ENCODE measurements around the gene P2RX5.
"Not testable (repeated sequence)": the region's sequence is repeated elsewhere in the genome, so short reads cannot be mapped to it uniquely, and the experiment has no call there.

P2RX5 gene

GRCh38 chr17:3739422-3740124 lies 43.6 kb upstream of the P2RX5 start:
- peak overlapping the region; percentile 23 for H4K8ac ChIP-seq (ENCODE audit: low read depth, low read length)
- H3K9ac ChIP-seq (ENCODE audit: low read depth, low read length, poor library complexity) = no peak overlapping the region
- no peak overlapping the region for H2BK5ac ChIP-seq (ENCODE audit: low read length)
- no peaks in the 10 kb centered on the region for H3K36me3 ChIP-seq (replicated peaks in 1 of 2; ENCODE audit: control insufficient read depth in 2 of 2, insufficient read depth in 2 of 2, low read length in 2 of 2)
- no peak overlapping the region for H2BK12ac ChIP-seq (ENCODE audit: low read length)
- H3K23ac ChIP-seq (ENCODE audit: low read depth, low read length, poor library complexity) = no peak overlapping the region
- H3K4me3 ChIP-seq (ENCODE audit: low read length in 2 of 2) = no peak overlapping the region
- no peak overlapping the region for H3K14ac ChIP-seq (ENCODE audit: low read length)
- peaks cover 0 to 5% (median 0%) of the 10 kb centered on the region in 3 experiments for H3K27me3 ChIP-seq (ENCODE audit: control insufficient read depth in 3 of 3, insufficient read depth in 3 of 3, low read depth in 1 of 3, low read length in 3 of 3)
- no CpG with 5 or more reads among the region's 16 CpGs for WGBS, 2 donors (ENCODE audit: extremely low coverage in 2 of 2, insufficient read length in 2 of 2, insufficient replicate concordance in 1 of 2)
- H3K4me2 ChIP-seq (ENCODE audit: insufficient read depth, low read length, poor library complexity, severe bottlenecking) = no peak overlapping the region
- H2AK5ac ChIP-seq (ENCODE audit: low read depth, low read length) = no peak overlapping the region
- H3K4ac ChIP-seq (ENCODE audit: low read length) = no peak overlapping the region
- no peak overlapping the region for H3K18ac ChIP-seq (ENCODE audit: low read length)
- H3K9me3 ChIP-seq (replicated peaks in 1 of 2; ENCODE audit: control insufficient read depth in 2 of 2, insufficient read depth in 1 of 2, low read depth in 1 of 2, low read length in 2 of 2) = no peaks in the 10 kb centered on the region
- H2AFZ ChIP-seq (ENCODE audit: low read length) = peak overlapping the region; percentile 46
- no peak for DNase-seq (ENCODE audit: low spot score)
- no peaks in the 10 kb centered on the region for H3K79me1 ChIP-seq (ENCODE audit: low read depth, low read length)
- H2BK120ac ChIP-seq (ENCODE audit: low read depth, low read length) = no peak overlapping the region
- no peak overlapping the region for H3K27ac ChIP-seq (replicated peaks; ENCODE audit: low read length)
- H2BK15ac ChIP-seq (ENCODE audit: low read length) = no peak overlapping the region
- H3K4me1 ChIP-seq (ENCODE audit: control insufficient read depth in 2 of 2, insufficient read depth in 1 of 2, low read depth in 1 of 2, low read length in 2 of 2) = peaks cover 6 to 10% of the 10 kb centered on the region in 2 donors
- H4K91ac ChIP-seq (ENCODE audit: low read depth, low read length, poor library complexity) = no peak overlapping the region

- no CpG with 5 or more reads among the region's 16 CpGs for WGBS, 2 donors (ENCODE audit: extremely low coverage in 2 of 2, insufficient read length in 2 of 2, insufficient replicate concordance in 1 of 2)
- H3K9me3 ChIP-seq (replicated peaks in 1 of 2; ENCODE audit: control insufficient read depth in 2 of 2, insufficient read depth in 1 of 2, low read depth in 1 of 2, low read length in 2 of 2) = no peaks in the 10 kb centered on the region
- peaks cover 0 to 5% (median 0%) of the 10 kb centered on the region in 3 experiments for H3K27me3 ChIP-seq (ENCODE audit: control insufficient read depth in 3 of 3, insufficient read depth in 3 of 3, low read depth in 1 of 3, low read length in 3 of 3)
- no peak overlapping the region for H2BK120ac ChIP-seq (ENCODE audit: low read depth, low read length)
- H3K9ac ChIP-seq (ENCODE audit: low read depth, low read length, poor library complexity) = no peak overlapping the region
- H3K4me3 ChIP-seq (ENCODE audit: low read length in 2 of 2) = peak overlapping the region in 1 of 2 donors; percentile 17
- no peak overlapping the region for H2BK12ac ChIP-seq (ENCODE audit: low read length)
- no peaks in the 10 kb centered on the region for H3K79me1 ChIP-seq (ENCODE audit: low read depth, low read length)
- peak overlapping the region; percentile 4 for H2AFZ ChIP-seq (ENCODE audit: low read length)
- H2BK5ac ChIP-seq (ENCODE audit: low read length) = no peak overlapping the region
- H3K36me3 ChIP-seq (replicated peaks in 1 of 2; ENCODE audit: control insufficient read depth in 2 of 2, insufficient read depth in 2 of 2, low read length in 2 of 2) = no peaks in the 10 kb centered on the region
- no peak overlapping the region for H3K18ac ChIP-seq (ENCODE audit: low read length)
- no peak overlapping the region for H3K4me2 ChIP-seq (ENCODE audit: insufficient read depth, low read length, poor library complexity, severe bottlenecking)
- H4K91ac ChIP-seq (ENCODE audit: low read depth, low read length, poor library complexity) = no peak overlapping the region
- H3K27ac ChIP-seq (replicated peaks; ENCODE audit: low read length) = no peak overlapping the region
- H3K14ac ChIP-seq (ENCODE audit: low read length) = no peak overlapping the region
- H4K8ac ChIP-seq (ENCODE audit: low read depth, low read length) = no peak overlapping the region
- no peak overlapping the region for H3K23ac ChIP-seq (ENCODE audit: low read depth, low read length, poor library complexity)
- H3K4me1 ChIP-seq (ENCODE audit: control insufficient read depth in 2 of 2, insufficient read depth in 1 of 2, low read depth in 1 of 2, low read length in 2 of 2) = peaks cover 6 to 10% of the 10 kb centered on the region in 2 donors
- no peak for DNase-seq (ENCODE audit: low spot score)
- no peak overlapping the region for H2AK5ac ChIP-seq (ENCODE audit: low read depth, low read length)
- no peak overlapping the region for H2BK15ac ChIP-seq (ENCODE audit: low read length)
- no peak overlapping the region for H3K4ac ChIP-seq (ENCODE audit: low read length)
Observed at GRCh38 chr17:3738562-3739295, 42.8 kb upstream of the P2RX5 start.

- H2BK5ac ChIP-seq (ENCODE audit: low read length) = no peak overlapping the region
- H3K4ac ChIP-seq (ENCODE audit: low read length) = no peak overlapping the region
- H3K18ac ChIP-seq (ENCODE audit: low read length) = no peak overlapping the region
- H2BK12ac ChIP-seq (ENCODE audit: low read length) = no peak overlapping the region
- no peak overlapping the region for H3K14ac ChIP-seq (ENCODE audit: low read length)
- H4K8ac ChIP-seq (ENCODE audit: low read depth, low read length) = no peak overlapping the region
- H3K9ac ChIP-seq (ENCODE audit: low read depth, low read length, poor library complexity) = no peak overlapping the region
- H2BK15ac ChIP-seq (ENCODE audit: low read length) = no peak overlapping the region
- H2AFZ ChIP-seq (ENCODE audit: low read length) = no peak overlapping the region
- H3K9me3 ChIP-seq (replicated peaks in 1 of 2; ENCODE audit: control insufficient read depth in 2 of 2, insufficient read depth in 1 of 2, low read depth in 1 of 2, low read length in 2 of 2) = no peaks in the 10 kb centered on the region
- no peaks in the 10 kb centered on the region for H3K36me3 ChIP-seq (replicated peaks in 1 of 2; ENCODE audit: control insufficient read depth in 2 of 2, insufficient read depth in 2 of 2, low read length in 2 of 2)
- H4K91ac ChIP-seq (ENCODE audit: low read depth, low read length, poor library complexity) = no peak overlapping the region
- H3K4me2 ChIP-seq (ENCODE audit: insufficient read depth, low read length, poor library complexity, severe bottlenecking) = no peak overlapping the region
- H3K4me1 ChIP-seq (ENCODE audit: control insufficient read depth in 2 of 2, insufficient read depth in 1 of 2, low read depth in 1 of 2, low read length in 2 of 2) = peaks cover 10 to 14% of the 10 kb centered on the region in 2 donors
- no peak overlapping the region for H2AK5ac ChIP-seq (ENCODE audit: low read depth, low read length)
- H3K23ac ChIP-seq (ENCODE audit: low read depth, low read length, poor library complexity) = no peak overlapping the region
- DNase-seq (ENCODE audit: low spot score) = no peak
- WGBS, 2 donors (ENCODE audit: extremely low coverage in 2 of 2, insufficient read length in 2 of 2, insufficient replicate concordance in 1 of 2) = no CpG with 5 or more reads among the region's 8 CpGs
- H3K4me3 ChIP-seq (ENCODE audit: low read length in 2 of 2) = no peak overlapping the region
- no peak overlapping the region for H3K27ac ChIP-seq (replicated peaks; ENCODE audit: low read length)
- no peaks in the 10 kb centered on the region for H3K79me1 ChIP-seq (ENCODE audit: low read depth, low read length)
- no peak overlapping the region for H2BK120ac ChIP-seq (ENCODE audit: low read depth, low read length)
- H3K27me3 ChIP-seq (ENCODE audit: control insufficient read depth in 3 of 3, insufficient read depth in 3 of 3, low read depth in 1 of 3, low read length in 3 of 3) = peaks cover 0 to 5% (median 0%) of the 10 kb centered on the region in 3 experiments
Observed at GRCh38 chr17:3735515-3735914, 39.6 kb upstream of the P2RX5 start.

- no CpG with 5 or more reads among the region's 10 CpGs for WGBS, 2 donors (ENCODE audit: extremely low coverage in 2 of 2, insufficient read length in 2 of 2, insufficient replicate concordance in 1 of 2)
- not testable (repeated sequence) for H2AK5ac ChIP-seq (ENCODE audit: low read depth, low read length); H3K27ac ChIP-seq (replicated peaks; ENCODE audit: low read length); DNase-seq (ENCODE audit: low spot score); H3K9me3 ChIP-seq (replicated peaks in 1 of 2; ENCODE audit: control insufficient read depth in 2 of 2, insufficient read depth in 1 of 2, low read depth in 1 of 2, low read length in 2 of 2); H3K79me1 ChIP-seq (ENCODE audit: low read depth, low read length); H3K14ac ChIP-seq (ENCODE audit: low read length); H3K4me3 ChIP-seq (ENCODE audit: low read length in 2 of 2); H3K4me2 ChIP-seq (ENCODE audit: insufficient read depth, low read length, poor library complexity, severe bottlenecking); H4K91ac ChIP-seq (ENCODE audit: low read depth, low read length, poor library complexity); H3K36me3 ChIP-seq (replicated peaks in 1 of 2; ENCODE audit: control insufficient read depth in 2 of 2, insufficient read depth in 2 of 2, low read length in 2 of 2); H3K4ac ChIP-seq (ENCODE audit: low read length); H2BK12ac ChIP-seq (ENCODE audit: low read length); H2BK120ac ChIP-seq (ENCODE audit: low read depth, low read length); H3K9ac ChIP-seq (ENCODE audit: low read depth, low read length, poor library complexity); H2AFZ ChIP-seq (ENCODE audit: low read length); H3K23ac ChIP-seq (ENCODE audit: low read depth, low read length, poor library complexity); H2BK15ac ChIP-seq (ENCODE audit: low read length); H3K27me3 ChIP-seq (ENCODE audit: control insufficient read depth in 3 of 3, insufficient read depth in 3 of 3, low read depth in 1 of 3, low read length in 3 of 3); H4K8ac ChIP-seq (ENCODE audit: low read depth, low read length); H3K18ac ChIP-seq (ENCODE audit: low read length); H2BK5ac ChIP-seq (ENCODE audit: low read length)
- peaks cover 10 to 16% of the 10 kb centered on the region in 2 donors for H3K4me1 ChIP-seq (ENCODE audit: control insufficient read depth in 2 of 2, insufficient read depth in 1 of 2, low read depth in 1 of 2, low read length in 2 of 2)
Observed at GRCh38 chr17:3734911-3735276, 38.9 kb upstream of the P2RX5 start.

Measured in neuronal stem cell (in vitro differentiated cells).